Esophagus squamous epithelium (tissue), 4 donors: ENCODE results near the gene TPX2.

Experiments used
- CTCF ChIP-seq, 6 experiments: fragments of 450-650 bp in 4 of 6; fragments of 200-600 bp in 2 of 6; sonication (generic) in 2 of 6; IDR thresholded peaks; one replicate each; pipeline ENCODE4 v1.5.1; 2016 to 2019; ENCODE audit warnings: antibody characterized with exemption in 6 of 6, mild to moderate bottlenecking in 4 of 6, moderate library complexity in 4 of 6
- POLR2A ChIP-seq, 4 donors: fragments of 450-650 bp; IDR thresholded peaks; one replicate each; pipeline ENCODE4 v1.6.1; 2017; ENCODE audit warnings: antibody characterized with exemption in 4 of 4, mild to moderate bottlenecking in 4 of 4, moderate library complexity in 3 of 4

GRCh38 chr20:31719644-31720485 lies 19.2 kb upstream of the TPX2 start:
- TF ChIP-seq CTCF (IDR thresholded peaks at IDR 0.05) = no peak
- TF ChIP-seq POLR2A (IDR thresholded peaks at IDR 0.05) = no peak
